DND-41 (cell line): ENCODE measurements around the gene UBTD1.

ENCODE experiments used
- ATAC-seq: fragments of 200-7000 bp; cut with Tn5 transposase; 3 replicates; pipeline ENCODE4 v1.9.1; 2021; ENCODE audit warnings: low read depth; ENCODE audit not compliant: insufficient read depth
- DNase-seq: peaks from one replicate; pipeline ENCODE4 v3.0.0-alpha.2; 2020
- H2AFZ ChIP-seq: 2 replicates; pipeline ENCODE4 v1.6.0; 2012; ENCODE audit warnings: low read depth, low read length
- H3K27ac ChIP-seq: 2 replicates; pipeline ENCODE4 v1.5.1; 2012; ENCODE audit warnings: low read length, inconsistent platforms
- H3K27me3 ChIP-seq: fragments of 200-600 bp; sonication (generic); 2 replicates; pipeline ENCODE4 v1.6.0; 2012; ENCODE audit warnings: low read length, mild to moderate bottlenecking, inconsistent platforms; ENCODE audit not compliant: insufficient read depth, poor library complexity
- H3K36me3 ChIP-seq: 2 replicates; pipeline ENCODE4 v1.5.1; 2012; ENCODE audit warnings: low read length, inconsistent platforms; ENCODE audit not compliant: insufficient read depth
- H3K4me1 ChIP-seq: 2 replicates; pipeline ENCODE4 v1.5.1; 2012; ENCODE audit warnings: mild to moderate bottlenecking, low read length; ENCODE audit not compliant: insufficient read depth
- H3K4me2 ChIP-seq: 2 replicates; pipeline ENCODE4 v1.6.0; 2012; ENCODE audit warnings: mild to moderate bottlenecking, moderate library complexity, low read length, inconsistent platforms; ENCODE audit not compliant: insufficient read depth
- H3K4me3 ChIP-seq, 2 experiments: fragments of 200-600 bp in 1 of 2; shearing (Covaris generic) in 1 of 2; 2 replicates each; pipeline ENCODE4 v1.5.1; 2012 to 2016; ENCODE audit warnings: inconsistent platforms in 2 of 2, low read length in 2 of 2, mild to moderate bottlenecking in 2 of 2, low read depth in 1 of 2, moderate library complexity in 1 of 2
- H3K79me2 ChIP-seq: 2 replicates; pipeline ENCODE4 v1.6.0; 2012; ENCODE audit warnings: low read length, inconsistent platforms; ENCODE audit not compliant: insufficient read depth
- H3K9ac ChIP-seq: 2 replicates; pipeline ENCODE4 v1.6.0; 2012; ENCODE audit warnings: low read depth, mild to moderate bottlenecking, inconsistent platforms, low read length, moderate library complexity
- H3K9me3 ChIP-seq: 2 replicates; pipeline ENCODE4 v1.5.1; 2012; ENCODE audit warnings: low read length, moderate library complexity, mild to moderate bottlenecking, inconsistent platforms; ENCODE audit not compliant: insufficient read depth, severe bottlenecking
- H4K20me1 ChIP-seq: 2 replicates; pipeline ENCODE4 v1.6.0; 2012; ENCODE audit warnings: low read length; ENCODE audit not compliant: insufficient read depth
- EZH2 ChIP-seq: IDR thresholded peaks from 3 replicates; pipeline ENCODE4 v1.6.1; 2012; ENCODE audit warnings: borderline replicate concordance, low read depth, mild to moderate bottlenecking, moderate library complexity, low read length, inconsistent platforms; ENCODE audit not compliant: severe bottlenecking
- TF ChIP-seq, protein P1 (sequence below): IDR thresholded peaks from 2 replicates; pipeline ENCODE4 v1.5.1; 2012; ENCODE audit warnings: borderline replicate concordance, low read length, moderate library complexity, mild to moderate bottlenecking; ENCODE audit not compliant: poor library complexity, severe bottlenecking; ENCODE audit errors: extremely low read depth

The UBTD1 gene

DNA sequence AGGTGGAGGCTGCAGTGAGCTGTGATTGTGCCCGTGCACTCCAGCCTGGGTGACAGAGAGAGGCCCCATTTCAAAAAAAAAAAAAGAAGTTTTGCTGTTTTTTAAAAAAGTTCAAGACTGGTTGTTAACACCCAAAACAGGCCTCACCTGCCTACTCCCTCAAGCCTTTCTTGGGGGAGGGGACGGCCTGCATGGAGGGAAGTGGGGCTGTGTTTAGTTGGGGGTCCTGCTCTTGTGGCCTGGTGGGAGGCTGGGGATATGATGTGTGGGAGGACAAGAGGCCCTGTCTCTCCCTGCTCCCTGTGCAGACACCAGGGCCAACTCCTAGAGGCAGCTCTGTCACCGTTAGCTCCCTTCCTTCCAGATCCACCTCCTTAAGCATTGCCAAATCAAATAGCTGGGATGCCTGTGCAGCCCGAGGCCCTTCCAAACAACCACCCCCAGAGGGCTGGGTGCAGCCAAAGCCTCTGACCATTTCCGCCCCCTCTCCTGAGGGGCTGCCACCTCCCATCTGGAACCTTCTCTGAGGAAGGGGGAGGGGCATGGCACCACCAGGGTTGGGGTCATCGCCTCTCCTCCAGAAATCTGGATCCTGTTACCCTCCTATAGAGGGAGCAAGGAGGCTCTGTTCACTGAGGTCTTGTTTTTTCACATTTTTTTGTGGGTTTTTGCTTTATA lies 40.9 kb downstream of the UBTD1 start:
- Histone ChIP-seq H4K20me1 (no peaks in the 10 kb centered on the region), H3K79me2 (no peaks in the 10 kb centered on the region), H3K36me3 (no peaks in the 10 kb centered on the region), H3K9me3 (no peaks in the 10 kb centered on the region), H3K9ac (no peak overlapping the region), H3K27ac (no peak overlapping the region), H3K27me3 (no peaks in the 10 kb centered on the region), H3K4me3 (no peak overlapping the region), H2AFZ (no peak overlapping the region), H3K4me1 (no peaks in the 10 kb centered on the region), H3K4me2 (no peak overlapping the region)
- TF ChIP-seq, protein P1, sequence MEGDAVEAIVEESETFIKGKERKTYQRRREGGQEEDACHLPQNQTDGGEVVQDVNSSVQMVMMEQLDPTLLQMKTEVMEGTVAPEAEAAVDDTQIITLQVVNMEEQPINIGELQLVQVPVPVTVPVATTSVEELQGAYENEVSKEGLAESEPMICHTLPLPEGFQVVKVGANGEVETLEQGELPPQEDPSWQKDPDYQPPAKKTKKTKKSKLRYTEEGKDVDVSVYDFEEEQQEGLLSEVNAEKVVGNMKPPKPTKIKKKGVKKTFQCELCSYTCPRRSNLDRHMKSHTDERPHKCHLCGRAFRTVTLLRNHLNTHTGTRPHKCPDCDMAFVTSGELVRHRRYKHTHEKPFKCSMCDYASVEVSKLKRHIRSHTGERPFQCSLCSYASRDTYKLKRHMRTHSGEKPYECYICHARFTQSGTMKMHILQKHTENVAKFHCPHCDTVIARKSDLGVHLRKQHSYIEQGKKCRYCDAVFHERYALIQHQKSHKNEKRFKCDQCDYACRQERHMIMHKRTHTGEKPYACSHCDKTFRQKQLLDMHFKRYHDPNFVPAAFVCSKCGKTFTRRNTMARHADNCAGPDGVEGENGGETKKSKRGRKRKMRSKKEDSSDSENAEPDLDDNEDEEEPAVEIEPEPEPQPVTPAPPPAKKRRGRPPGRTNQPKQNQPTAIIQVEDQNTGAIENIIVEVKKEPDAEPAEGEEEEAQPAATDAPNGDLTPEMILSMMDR: no peak
- DNase-seq (no peak), ATAC-seq (no peak)

DNA sequence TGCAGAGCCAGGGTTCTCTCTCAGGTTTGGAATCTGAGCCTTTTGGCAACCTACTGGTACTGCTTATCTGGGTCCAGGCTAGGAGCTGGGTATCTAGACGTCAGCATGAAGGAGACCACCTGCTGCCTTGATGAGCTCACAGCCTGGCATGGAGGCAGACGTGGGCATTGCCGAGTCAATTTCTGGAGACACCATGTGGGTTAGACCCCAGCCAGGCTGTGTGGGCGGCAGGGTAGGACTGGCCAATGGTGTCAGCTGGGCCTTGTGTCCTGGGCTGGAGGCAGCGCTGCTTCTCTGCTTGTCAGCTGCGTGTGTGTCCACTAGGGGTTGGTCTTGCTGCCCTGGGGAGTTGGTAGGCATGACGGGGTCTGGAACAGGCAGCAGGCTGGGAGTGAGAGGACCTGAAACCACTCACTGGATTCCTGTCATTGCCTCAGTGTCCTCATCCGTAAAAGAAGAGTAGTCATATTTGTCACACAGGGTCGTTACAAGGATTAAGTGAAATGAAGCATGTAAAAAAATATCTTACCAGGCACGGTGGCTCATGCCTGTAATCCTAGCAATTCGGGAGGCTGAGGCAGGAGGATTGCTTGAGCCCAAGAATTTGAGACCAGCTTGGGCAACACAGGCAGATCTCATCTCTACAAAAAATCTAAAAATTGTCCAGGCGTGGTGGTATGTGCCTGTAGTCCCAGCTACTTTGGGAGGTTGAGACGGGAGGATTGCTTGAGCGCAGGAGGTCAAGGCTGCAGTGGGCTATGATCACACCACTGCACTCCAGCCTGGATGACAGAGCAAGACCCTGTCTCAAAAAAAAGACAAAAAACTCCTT lies 42.2 kb downstream of the UBTD1 start:
- H3K4me2 ChIP-seq: no peak overlapping the region
- H3K4me3 ChIP-seq: no peak overlapping the region
- no peaks in the 10 kb centered on the region for H3K4me1 ChIP-seq
- no peaks in the 10 kb centered on the region for H3K36me3 ChIP-seq
- H2AFZ ChIP-seq: no peak overlapping the region
- no peaks in the 10 kb centered on the region for H3K27me3 ChIP-seq
- ATAC-seq: no peak
- no peaks in the 10 kb centered on the region for H4K20me1 ChIP-seq
- DNase-seq: no peak
- no peaks in the 10 kb centered on the region for H3K79me2 ChIP-seq
- H3K9ac ChIP-seq: no peak overlapping the region
- TF ChIP-seq, protein P1: no peak
- no peak for TF ChIP-seq EZH2
- no peaks in the 10 kb centered on the region for H3K9me3 ChIP-seq
- H3K27ac ChIP-seq: no peak overlapping the region

DNA sequence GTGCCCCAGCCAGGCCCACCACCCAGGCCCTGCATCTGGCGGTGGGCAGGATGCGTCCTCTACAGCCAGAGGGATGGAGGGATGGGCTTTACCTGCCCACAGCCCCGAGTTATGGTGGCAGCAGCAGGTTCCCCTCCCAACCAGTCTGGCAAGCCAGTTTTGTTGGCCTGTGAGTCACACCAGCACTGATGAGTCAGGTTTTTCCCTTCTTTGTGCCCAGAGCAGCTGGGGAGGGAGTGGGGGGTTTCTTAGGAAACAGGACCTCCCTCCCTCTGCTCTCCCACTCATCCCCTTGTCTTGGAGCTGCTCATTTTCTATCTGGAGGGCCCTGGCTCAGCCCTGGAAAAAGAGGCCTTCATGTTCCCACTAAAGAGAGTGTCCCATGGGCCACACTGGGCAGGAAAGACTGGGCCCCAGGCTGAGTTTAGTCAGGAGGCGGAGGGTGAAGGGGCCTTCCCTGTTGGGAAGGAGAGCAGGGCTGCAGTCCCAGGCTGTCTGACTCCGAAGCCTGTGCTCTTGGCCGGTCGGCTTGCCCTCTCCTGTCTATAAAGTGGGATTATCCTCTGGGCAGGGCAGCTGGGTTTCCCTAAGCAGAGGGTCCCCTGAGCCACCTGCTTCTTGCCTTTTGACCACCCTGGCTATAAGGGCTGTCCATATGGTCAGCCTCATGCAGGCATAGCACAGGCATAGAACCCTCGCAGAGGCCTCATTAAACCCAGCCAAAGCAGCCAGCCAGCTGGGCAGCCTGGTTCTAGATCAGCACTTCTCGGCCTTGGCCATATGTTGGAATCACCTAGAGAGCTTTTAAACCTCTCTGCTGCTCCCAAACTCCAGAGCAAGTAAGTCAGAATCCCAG lies 43.7 kb downstream of the UBTD1 start:
- DNase-seq (no peak), ATAC-seq (no peak)
- Histone ChIP-seq H3K9ac (no peak overlapping the region), H2AFZ (no peak overlapping the region), H3K4me3 (no peak overlapping the region), H3K79me2 (no peaks in the 10 kb centered on the region), H3K27ac (no peak overlapping the region), H3K9me3 (no peaks in the 10 kb centered on the region), H3K4me1 (no peaks in the 10 kb centered on the region), H3K27me3 (no peaks in the 10 kb centered on the region), H4K20me1 (no peaks in the 10 kb centered on the region), H3K4me2 (no peak overlapping the region), H3K36me3 (no peaks in the 10 kb centered on the region)
- TF ChIP-seq EZH2: no peak
- TF ChIP-seq, protein P1: no peak
